ENCODE measurements around the gene MCU.
A peak's percentile ranks its signal among the peaks of the same experiment; 100 is the strongest.

Gene MCU

DNA sequence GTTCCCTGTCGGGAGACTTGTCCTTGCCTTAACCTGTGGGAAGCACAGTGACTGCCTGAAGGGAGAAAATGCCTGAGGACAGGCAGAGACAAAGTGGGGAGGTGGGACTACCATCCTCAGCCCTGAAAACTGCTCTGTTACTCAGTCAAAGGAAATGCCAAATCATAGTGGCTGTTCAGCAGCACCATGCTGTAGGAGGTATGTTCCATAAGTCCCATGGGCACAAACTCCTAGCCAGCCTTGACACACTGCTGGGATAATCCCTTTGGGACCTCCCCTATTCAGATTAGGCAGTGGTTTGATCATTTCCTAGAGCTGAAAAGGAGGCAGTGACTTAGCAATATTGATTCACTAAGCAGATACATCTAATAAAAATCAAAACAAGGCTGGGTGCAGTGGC lies 80.1 kb downstream of the MCU start:
- Histone ChIP-seq H3K9me3 (ENCODE audit: control insufficient read depth, insufficient read depth, low read length) (0 out of 2 replicates have a peak, but pooled peaks cover 3% of the 10 kb centered on the region), H3K4me1 (ENCODE audit: insufficient read depth, low read length) (peaks cover 13% of the 10 kb centered on the region), H3K9ac (ENCODE audit: low read depth, low read length) (no peak overlapping the region), H3K36me3 (ENCODE audit: insufficient read depth, low read length) (no peaks in the 10 kb centered on the region; the same call in 1 of the 2 replicates)

DNA sequence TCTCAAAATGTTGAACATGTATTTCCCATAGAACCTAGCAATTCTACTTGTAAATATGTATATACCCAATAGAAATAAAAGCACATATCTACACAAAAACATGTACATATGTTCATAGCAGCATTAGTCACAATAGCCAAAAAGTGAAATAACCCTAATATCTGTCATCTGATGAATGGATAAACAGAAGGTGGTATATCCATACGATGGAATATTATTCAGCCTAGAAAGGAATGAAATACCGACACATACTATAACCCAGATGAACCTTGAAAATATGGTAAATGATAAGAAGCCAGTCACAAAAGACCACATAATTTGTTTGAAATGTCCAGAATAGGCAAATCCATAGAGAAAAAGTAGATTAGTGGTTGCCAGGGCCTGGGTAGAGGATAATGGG lies 87.9 kb downstream of the MCU start:
- H3K4me1 ChIP-seq (ENCODE audit: insufficient read depth, low read length) = peaks cover 34% of the 10 kb centered on the region
- H3K36me3 ChIP-seq (ENCODE audit: insufficient read depth, low read length) = no peaks in the 10 kb centered on the region
- H3K9ac ChIP-seq (ENCODE audit: low read depth, low read length) = no peak overlapping the region
- H3K9me3 ChIP-seq (ENCODE audit: control insufficient read depth, insufficient read depth, low read length) = no peaks in the 10 kb centered on the region

DNA sequence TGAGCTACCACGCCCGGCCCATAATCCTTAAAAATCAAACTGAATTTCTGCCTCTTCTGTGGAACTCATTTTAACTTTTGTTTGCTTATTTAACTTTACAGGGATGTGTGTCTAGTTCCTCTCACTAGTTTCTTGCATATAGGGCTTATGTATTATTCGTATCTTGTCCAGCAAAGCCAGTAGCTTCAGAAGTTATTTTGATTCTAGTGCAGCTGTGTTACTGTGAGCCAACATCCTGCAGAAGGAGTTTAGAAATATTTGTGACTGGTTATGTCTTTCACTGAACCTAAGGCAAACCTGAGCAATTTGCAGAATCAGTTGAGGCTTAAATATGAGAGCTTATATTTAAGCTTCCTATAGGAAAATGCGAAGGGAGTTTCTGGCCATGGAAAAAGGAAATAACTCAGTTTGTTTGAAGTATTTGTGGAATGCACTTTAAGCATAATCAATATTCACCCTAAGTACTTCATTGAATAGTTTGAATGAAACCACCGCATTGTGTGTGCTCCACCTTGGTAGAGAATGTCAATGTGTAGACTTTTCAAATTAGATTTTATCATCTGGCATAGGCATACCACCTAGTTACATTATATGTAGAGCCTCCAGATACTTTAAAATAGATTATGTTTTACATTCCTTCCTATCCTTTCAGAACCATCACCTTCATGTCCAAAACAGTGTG lies 90.8 kb downstream of the MCU start:
- no peaks in the 10 kb centered on the region for H3K9me3 ChIP-seq (ENCODE audit: control insufficient read depth, insufficient read depth, low read length)
- H3K36me3 ChIP-seq (ENCODE audit: insufficient read depth, low read length) = no peaks in the 10 kb centered on the region
- H3K4me1 ChIP-seq (ENCODE audit: insufficient read depth, low read length) = peaks cover 46% of the 10 kb centered on the region
- H3K9ac ChIP-seq (ENCODE audit: low read depth, low read length) = no peak overlapping the region

DNA sequence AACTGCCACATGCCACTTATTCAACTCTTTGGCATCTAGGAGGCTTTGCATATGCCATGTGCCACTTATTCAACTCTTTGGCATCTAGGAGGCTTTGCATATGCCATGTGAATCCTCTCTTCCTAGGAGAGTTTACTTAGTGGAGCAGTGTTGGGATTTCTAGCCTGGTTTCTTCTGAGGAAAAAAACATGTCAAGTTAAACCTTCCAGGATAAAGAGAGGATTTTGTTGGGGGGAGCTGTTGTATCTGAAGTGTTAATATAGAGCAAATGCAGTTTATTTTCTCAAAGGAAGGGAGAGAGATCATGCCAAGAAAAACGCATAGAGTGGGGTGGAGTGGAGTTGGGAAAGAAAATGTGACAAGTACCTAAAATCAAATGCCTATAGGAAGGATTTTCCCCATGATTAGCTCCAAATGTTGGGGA lies 91.5 kb downstream of the MCU start:
- H3K9me3 ChIP-seq (ENCODE audit: control insufficient read depth, insufficient read depth, low read length) = no peaks in the 10 kb centered on the region
- no peak overlapping the region for H3K9ac ChIP-seq (ENCODE audit: low read depth, low read length)
- H3K4me1 ChIP-seq (ENCODE audit: insufficient read depth, low read length) = peaks cover 46% of the 10 kb centered on the region
- no peaks in the 10 kb centered on the region for H3K36me3 ChIP-seq (ENCODE audit: insufficient read depth, low read length)

DNA sequence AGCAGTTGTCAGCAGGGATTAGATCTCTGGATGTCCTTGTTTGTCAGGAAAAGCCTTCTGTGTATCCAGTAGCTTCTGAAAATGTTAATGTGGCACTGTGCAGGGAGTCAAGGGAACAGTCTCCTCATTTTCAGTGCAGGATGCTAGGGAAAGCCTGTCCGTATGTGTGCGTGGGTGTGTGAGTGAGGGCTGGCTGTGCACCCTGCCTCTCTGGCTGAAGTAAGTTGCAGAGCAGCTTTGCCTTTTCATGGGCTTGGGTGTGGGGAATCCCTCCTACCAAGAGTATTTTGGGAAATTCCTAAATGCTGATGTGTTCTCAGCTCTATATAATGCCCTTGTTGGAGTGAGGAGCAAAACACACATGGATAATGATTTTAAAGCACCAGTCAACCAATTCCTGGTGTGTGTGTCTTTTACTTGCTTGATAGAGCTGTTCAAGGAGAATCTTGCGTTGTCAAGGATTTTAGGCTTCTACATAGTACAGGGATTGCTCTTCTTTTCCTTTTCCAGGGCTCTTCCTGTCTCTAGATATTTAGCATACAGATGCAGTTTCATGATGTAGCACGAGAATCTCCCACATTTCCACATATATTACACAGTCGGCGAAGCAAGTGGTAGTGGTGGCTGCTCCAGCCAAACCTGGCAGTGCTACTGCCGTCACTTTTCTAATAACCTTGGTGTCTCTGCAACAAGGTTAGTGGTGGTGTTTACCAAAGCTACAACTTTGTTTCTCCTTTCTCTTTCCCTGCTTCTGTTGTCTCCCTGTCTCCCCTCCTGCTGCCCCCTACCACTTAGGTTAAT lies 92.8 kb downstream of the MCU start:
- peaks cover 49% of the 10 kb centered on the region for H3K4me1 ChIP-seq (ENCODE audit: insufficient read depth, low read length)
- peak overlapping the region; percentile 27; the same call in 1 of the 2 replicates for H3K9ac ChIP-seq (ENCODE audit: low read depth, low read length)
- no peaks in the 10 kb centered on the region for H3K36me3 ChIP-seq (ENCODE audit: insufficient read depth, low read length)
- H3K9me3 ChIP-seq (ENCODE audit: control insufficient read depth, insufficient read depth, low read length) = no peaks in the 10 kb centered on the region

DNA sequence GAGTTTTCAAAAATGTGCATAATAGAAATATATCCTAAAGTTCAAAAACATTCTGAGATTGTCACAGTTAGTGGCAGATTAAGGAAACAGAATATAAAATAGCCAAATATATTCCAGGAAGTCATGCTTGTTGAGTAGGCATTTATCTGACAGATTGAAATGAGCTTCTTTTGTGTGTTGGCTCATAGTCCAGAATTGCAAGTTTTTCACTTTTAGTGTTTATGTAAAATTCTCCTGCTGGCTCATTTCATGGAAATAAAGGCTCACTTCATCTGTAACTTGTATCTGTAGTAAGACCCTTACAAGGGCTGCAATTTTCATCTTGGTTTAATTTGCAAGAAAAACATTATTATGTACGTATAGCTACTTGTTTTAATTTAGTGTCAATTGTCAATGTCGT lies 93.5 kb downstream of the MCU start:
- Histone ChIP-seq H3K9me3 (ENCODE audit: control insufficient read depth, insufficient read depth, low read length) (no peaks in the 10 kb centered on the region), H3K9ac (ENCODE audit: low read depth, low read length) (no peak overlapping the region), H3K4me1 (ENCODE audit: insufficient read depth, low read length) (peaks cover 55% of the 10 kb centered on the region), H3K36me3 (ENCODE audit: insufficient read depth, low read length) (no peaks in the 10 kb centered on the region)

DNA sequence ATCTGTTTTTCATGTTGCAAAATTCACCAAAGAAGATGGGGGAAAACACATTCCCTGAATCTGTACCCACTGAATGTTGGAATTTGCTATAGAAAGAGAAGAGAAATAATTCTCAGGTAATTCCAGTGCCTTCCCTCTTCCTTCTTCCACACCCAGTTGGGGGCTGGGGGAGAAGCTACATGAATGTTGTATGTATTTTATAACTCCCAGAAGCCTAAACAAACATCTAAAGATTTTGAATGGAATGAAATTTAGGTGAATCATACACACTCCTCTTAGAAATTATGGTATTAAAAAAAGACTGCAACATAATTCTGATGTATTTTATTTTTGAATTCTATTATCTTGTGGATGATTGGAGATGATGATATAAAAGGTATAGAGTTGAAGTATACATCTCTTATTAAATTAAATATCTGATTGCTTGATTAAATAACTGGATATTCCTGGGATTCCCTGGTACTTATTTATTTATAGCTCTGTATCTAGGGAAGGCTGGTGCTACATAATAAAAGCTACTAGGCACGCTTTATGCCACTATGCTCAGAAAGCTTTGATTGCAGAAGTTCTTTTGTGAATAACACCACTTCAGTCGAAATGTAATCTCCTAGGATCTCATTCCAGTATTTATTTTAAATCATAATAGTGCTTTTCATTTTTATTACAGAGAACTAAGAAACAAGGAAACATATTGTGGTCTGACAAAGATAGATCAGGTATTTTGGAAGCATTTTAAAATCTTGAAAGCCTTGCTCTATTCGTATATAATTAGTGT lies 98.5 kb downstream of the MCU start:
- H3K36me3 ChIP-seq (ENCODE audit: insufficient read depth, low read length) = no peaks in the 10 kb centered on the region
- H3K4me1 ChIP-seq (ENCODE audit: insufficient read depth, low read length) = peaks cover 51% of the 10 kb centered on the region
- no peak overlapping the region for H3K9ac ChIP-seq (ENCODE audit: low read depth, low read length)
- H3K9me3 ChIP-seq (ENCODE audit: control insufficient read depth, insufficient read depth, low read length) = no peaks in the 10 kb centered on the region

DNA sequence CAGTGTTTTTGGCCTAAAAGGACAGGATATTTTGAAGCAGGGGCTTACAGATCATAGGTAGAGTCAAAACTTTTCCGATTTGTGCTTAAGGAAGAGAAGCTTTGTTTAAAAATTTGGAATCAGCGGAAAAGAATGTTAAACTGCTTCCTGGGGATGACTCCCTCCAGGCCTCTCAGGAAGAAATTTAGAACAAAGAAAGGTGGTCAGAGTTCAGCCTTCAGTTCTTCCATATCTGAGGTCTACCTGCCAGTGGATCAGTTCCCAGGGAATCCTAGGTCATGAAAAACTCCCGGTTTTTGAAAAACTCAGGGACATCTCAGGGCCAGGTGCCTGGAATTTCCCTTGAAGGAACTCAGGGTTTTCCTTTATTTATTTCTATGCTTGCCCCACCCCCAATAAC lies 100.3 kb downstream of the MCU start:
- H3K4me1 ChIP-seq (ENCODE audit: insufficient read depth, low read length) = peaks cover 45% of the 10 kb centered on the region
- no peaks in the 10 kb centered on the region for H3K9me3 ChIP-seq (ENCODE audit: control insufficient read depth, insufficient read depth, low read length)
- H3K9ac ChIP-seq (ENCODE audit: low read depth, low read length) = peak overlapping the region; percentile 34
- no peaks in the 10 kb centered on the region for H3K36me3 ChIP-seq (ENCODE audit: insufficient read depth, low read length)

DNA sequence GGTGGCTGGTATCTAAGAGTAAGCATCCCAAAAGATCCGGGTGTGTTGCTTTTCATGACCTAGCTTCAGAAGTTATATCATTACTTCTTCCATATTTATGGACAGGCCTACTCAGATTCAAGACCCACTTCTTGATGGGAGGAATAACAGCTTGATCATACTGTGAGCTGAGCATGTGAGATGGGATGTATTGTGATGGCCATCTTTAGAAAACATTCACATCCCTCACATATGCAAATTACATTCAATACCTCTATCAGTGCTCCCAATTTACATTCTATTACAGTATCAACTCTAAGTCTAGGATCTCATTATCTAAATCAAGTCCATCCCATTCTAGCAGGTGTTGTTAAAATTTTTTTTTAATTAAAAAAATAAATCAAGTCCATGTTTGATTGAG lies 101.8 kb downstream of the MCU start:
- Histone ChIP-seq H3K36me3 (ENCODE audit: insufficient read depth, low read length) (no peaks in the 10 kb centered on the region), H3K4me1 (ENCODE audit: insufficient read depth, low read length) (peaks cover 45% of the 10 kb centered on the region), H3K9ac (ENCODE audit: low read depth, low read length) (no peak overlapping the region), H3K9me3 (ENCODE audit: control insufficient read depth, insufficient read depth, low read length) (no peaks in the 10 kb centered on the region)

DNA sequence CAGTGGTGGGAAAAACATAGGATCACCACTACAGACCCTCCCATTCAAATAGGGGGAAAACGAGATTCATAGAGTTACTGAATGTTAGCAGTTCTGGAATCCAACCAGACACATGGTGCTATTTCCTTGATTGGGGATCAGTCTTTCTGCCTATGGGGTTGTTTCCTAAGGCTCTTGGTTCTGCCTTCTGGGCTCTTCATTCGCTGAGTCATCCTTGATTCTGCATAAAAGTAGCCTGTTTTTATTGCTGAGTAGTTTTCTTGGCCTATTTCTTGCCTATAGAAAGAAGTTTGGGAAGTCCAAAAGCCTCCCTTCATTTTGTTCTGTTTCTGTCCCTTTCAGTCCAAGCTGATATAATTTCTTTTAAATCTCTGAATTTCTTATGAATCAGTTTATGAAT lies 102.3 kb downstream of the MCU start:
- Histone ChIP-seq H3K4me1 (ENCODE audit: insufficient read depth, low read length) (peaks cover 45% of the 10 kb centered on the region), H3K36me3 (ENCODE audit: insufficient read depth, low read length) (no peaks in the 10 kb centered on the region), H3K9ac (ENCODE audit: low read depth, low read length) (no peak overlapping the region), H3K9me3 (ENCODE audit: control insufficient read depth, insufficient read depth, low read length) (no peaks in the 10 kb centered on the region)

DNA sequence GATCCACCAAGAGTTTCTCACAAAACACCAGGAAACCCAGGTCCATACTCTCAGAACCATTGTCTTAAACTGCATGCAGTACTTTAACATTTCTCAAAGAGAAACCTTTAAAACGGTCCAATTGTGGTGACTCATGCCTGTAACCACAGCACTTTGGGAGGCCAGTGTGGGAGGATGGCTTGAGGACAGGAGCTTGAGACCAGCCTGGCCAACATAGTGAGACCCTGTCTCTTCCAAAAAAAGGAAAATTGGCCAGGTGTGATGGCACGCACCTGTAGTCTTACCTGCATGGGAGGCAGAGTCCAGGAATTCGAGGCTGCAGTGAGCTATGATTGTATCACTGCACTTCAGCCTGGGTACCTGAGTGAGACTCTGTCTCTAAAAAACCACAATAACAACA lies 104.1 kb downstream of the MCU start:
- peaks cover 34% of the 10 kb centered on the region for H3K4me1 ChIP-seq (ENCODE audit: insufficient read depth, low read length)
- H3K36me3 ChIP-seq (ENCODE audit: insufficient read depth, low read length) = no peaks in the 10 kb centered on the region
- H3K9me3 ChIP-seq (ENCODE audit: control insufficient read depth, insufficient read depth, low read length) = no peaks in the 10 kb centered on the region
- H3K9ac ChIP-seq (ENCODE audit: low read depth, low read length) = no peak overlapping the region

DNA sequence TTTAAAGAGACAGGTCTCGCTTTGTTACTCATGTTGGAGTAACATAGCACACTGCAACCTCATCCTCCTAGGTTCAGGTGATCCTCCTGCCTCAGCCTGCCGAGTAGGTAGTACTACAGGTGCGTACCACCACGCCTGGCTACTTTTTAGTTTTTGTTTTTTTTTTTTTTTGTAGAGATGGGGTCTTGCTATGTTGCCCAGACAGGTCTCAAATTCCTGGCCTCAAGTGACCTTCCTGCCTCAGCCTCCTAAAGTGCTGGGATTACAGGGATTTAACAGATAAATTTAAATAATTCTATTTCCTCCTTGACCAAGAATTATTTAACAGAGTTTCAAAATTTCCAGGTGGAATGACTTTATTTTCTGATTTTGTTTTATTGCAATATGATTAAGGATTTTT lies 104.6 kb downstream of the MCU start:
- Histone ChIP-seq H3K4me1 (ENCODE audit: insufficient read depth, low read length) (peaks cover 31% of the 10 kb centered on the region), H3K9ac (ENCODE audit: low read depth, low read length) (no peak overlapping the region), H3K36me3 (ENCODE audit: insufficient read depth, low read length) (no peaks in the 10 kb centered on the region), H3K9me3 (ENCODE audit: control insufficient read depth, insufficient read depth, low read length) (no peaks in the 10 kb centered on the region)

DNA sequence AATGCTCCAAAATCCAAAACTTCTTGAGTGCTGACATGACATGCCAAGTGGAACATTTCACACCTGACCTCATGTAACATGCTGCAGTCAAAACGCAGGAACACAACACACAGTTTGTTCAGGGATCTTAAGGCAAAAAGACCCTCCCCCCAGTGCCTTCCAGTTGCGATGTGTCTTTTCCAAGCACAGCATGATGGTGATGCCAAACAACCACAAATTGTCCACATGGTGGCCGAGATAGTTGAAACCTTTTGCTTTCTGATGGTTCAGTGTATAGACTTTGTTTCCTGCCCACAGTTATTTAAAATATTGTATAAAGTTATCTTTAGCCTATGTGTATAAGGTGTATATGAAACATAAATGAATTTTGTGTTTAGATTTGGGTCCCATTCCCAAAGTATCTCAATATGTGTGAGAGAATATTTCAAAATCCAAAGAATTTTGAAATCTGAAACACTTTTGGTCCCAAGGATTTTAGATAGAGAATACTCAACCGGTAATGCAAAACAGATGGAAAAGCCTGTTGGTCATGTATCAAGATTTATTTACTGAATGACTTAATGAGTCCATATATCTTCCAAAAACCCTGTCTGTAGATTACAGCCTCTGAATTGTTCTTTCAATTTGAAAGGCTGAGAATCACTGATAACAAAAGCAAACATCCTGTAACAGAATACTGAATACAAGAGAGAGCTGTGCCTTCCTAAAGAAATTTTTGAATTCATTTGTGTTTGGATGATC lies 108.2 kb downstream of the MCU start:
- H3K9ac ChIP-seq (ENCODE audit: low read depth, low read length) = no peak overlapping the region
- no peaks in the 10 kb centered on the region for H3K36me3 ChIP-seq (ENCODE audit: insufficient read depth, low read length)
- no peaks in the 10 kb centered on the region for H3K9me3 ChIP-seq (ENCODE audit: control insufficient read depth, insufficient read depth, low read length)
- peaks cover 19% of the 10 kb centered on the region for H3K4me1 ChIP-seq (ENCODE audit: insufficient read depth, low read length)

DNA sequence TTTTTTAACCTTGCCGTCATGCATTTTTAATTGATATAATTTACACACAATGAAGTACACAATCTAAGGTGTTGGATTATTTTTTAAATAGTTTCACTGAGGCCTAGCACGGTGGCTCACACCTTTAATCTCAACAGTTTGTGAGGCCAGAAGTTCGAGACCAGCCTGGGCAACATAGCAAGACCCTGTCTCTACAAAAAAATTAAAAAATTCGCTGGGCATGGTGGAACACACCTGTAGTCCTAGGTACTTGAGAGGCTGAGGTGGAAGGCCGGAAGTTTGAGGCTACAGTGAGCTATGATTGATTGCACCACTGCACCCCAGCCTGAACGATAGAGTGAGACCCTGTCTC lies 108.8 kb downstream of the MCU start:
- Histone ChIP-seq H3K9me3 (ENCODE audit: control insufficient read depth, insufficient read depth, low read length) (no peaks in the 10 kb centered on the region), H3K9ac (ENCODE audit: low read depth, low read length) (no peak overlapping the region), H3K36me3 (ENCODE audit: insufficient read depth, low read length) (no peaks in the 10 kb centered on the region), H3K4me1 (ENCODE audit: insufficient read depth, low read length) (peaks cover 19% of the 10 kb centered on the region)

Data from ES-I3 (cell line).